Erythroblast (primary cell): ENCODE data around the gene ORC2.

Experiments
- DNase-seq, 2 experiments: peaks; one replicate each; lab custom pipeline; 2025; lab: John Stamatoyannopoulos, UW
- GATA1 ChIP-seq: IDR thresholded peaks from 2 replicates; pipeline ENCODE4 v1.6.1; 2011; ENCODE audit warnings: low read depth, mild to moderate bottlenecking, control low read depth, low read length, moderate library complexity
- POLR2A ChIP-seq: IDR thresholded peaks from 2 replicates; pipeline ENCODE4 v1.6.1; 2011; ENCODE audit warnings: mild to moderate bottlenecking, low read length

The ORC2 gene

DNA sequence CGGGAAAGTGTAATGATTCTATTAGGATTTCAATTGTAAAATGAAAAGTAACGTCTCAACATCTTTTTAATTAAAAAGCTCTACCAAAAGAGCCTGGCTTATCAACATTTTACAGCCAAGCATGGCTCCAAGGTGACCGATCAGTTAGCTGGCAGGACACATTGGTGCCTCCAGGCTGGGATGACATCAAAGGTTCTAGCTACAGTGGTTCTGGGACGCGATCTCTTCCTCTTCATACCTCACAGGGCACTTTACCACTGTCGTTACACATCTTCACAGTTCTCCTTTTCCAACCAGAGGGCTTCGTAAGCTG is 693 bp downstream of the ORC2 start:
- TF ChIP-seq GATA1 (no peak), POLR2A (no peak)
- peak; percentile 87 to 88 for DNase-seq

- TF ChIP-seq GATA1 (no peak), POLR2A (no peak)
- no peak for DNase-seq
These were observed 1.8 kb downstream of the ORC2 start for GRCh38 chr2:200961674-200962073.

DNA sequence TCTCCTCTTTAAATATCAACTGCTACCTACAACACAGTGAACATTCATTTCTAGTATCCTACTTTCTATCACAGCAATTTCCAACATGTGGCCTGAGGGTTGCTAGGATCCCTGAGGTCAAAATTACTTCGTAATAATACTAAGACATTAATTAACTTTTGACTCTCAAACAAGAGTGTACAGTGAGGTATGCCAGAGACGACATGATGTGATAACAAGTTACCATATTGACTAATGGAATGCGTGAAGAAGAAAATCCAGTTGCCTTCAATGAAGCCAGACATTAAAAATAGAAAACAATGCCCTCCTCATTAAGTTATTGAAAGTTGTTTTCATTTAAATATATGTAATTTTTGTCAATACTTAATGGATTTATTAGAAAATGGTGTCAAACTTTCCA is 13.1 kb downstream of the ORC2 start:
- TF ChIP-seq POLR2A (no peak), GATA1 (no peak)
- DNase-seq: no peak

- DNase-seq: no peak
- TF ChIP-seq GATA1 (no peak), POLR2A (no peak)
These were observed 18.1 kb downstream of the ORC2 start for GRCh38 chr2:200945395-200945729.

- peak; percentile 61 to 81 for DNase-seq
- TF ChIP-seq POLR2A: no peak
- TF ChIP-seq GATA1: no peak
These were observed 18.7 kb downstream of the ORC2 start for GRCh38 chr2:200944467-200945394.

- TF ChIP-seq POLR2A: no peak
- no peak for TF ChIP-seq GATA1
- DNase-seq: no peak
These were observed 19.8 kb downstream of the ORC2 start for GRCh38 chr2:200943527-200944105.

GRCh38 chr2:200939832-200940231 is 23.6 kb downstream of the ORC2 start:
- no peak for DNase-seq
- TF ChIP-seq GATA1: no peak

DNA sequence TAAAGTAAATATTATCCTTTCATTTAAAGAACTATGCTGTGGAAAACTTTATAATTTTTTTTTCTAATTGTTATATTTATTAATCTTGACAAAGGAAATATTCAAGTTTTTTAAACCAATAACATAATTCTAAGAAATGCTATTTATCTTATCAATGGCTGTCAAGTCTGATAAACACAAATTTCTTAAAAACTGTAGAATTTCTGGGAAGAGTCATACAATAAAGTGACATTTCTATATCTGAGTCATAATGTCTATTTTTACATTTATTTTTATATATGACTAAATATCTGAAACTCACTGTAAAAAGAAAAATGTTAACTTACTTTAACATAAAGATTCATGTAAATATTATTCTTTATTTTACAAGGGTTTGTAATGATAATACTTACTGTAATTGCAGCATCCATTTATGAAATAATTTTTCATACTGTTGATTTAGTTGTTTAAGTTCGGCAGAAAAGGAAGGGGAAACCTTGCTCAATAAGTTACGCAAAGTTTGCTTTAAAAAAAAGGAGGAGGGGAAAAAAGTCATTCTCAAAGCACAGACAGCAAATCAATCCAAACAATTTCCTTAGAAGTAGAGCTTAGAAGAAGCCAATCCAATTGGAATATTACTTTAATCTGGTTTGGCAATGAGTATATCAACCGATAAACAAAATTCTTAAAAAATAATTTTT is 32.4 kb downstream of the ORC2 start:
- DNase-seq: peak; percentile 26 to 53
- TF ChIP-seq POLR2A (no peak), GATA1 (no peak)

GRCh38 chr2:200929334-200930249 is 33.9 kb downstream of the ORC2 start:
- TF ChIP-seq GATA1 (no peak), POLR2A (no peak)
- peak in 1 of 2 experiments; percentile 36 for DNase-seq

- no peak for TF ChIP-seq POLR2A
- TF ChIP-seq GATA1: no peak
These were observed 41.0 kb downstream of the ORC2 start for GRCh38 chr2:200922439-200922838.

GRCh38 chr2:200913654-200914053 is 49.8 kb downstream of the ORC2 start:
- DNase-seq: no peak
- TF ChIP-seq POLR2A (no peak), GATA1 (no peak)

More at GRCh38 chr2:200922439-200922838, 41.0 kb downstream of the ORC2 start:
- no peak for DNase-seq

DNA sequence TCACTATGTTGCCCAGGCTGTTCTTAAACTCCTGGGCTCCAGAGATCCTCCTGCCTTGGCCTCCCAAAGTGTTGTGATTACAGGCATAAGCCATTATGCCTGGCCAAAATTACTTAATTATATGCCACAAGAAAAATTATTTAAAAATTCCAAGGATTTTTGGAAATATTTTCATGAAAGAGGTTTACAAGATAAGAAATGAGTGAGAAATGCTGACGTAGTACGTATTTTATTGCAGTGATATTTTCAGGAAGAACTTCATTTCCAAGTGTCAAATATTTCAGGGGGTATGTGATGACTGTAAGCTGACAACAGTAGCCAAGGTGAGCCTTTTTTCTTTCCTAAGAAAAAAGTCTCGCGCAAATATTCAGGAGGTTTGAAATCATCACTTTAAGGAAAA is 53.5 kb downstream of the ORC2 start:
- TF ChIP-seq GATA1 (no peak), POLR2A (no peak)
- no peak for DNase-seq

- no peak for TF ChIP-seq GATA1
- TF ChIP-seq POLR2A: peak; percentile 19
- DNase-seq: peak; percentile 82 to 89
These were observed 57.7 kb downstream of the ORC2 start for GRCh38 chr2:200905618-200906296.
